Chondrocyte (in vitro differentiated cells): Measurements from ENCODE around the gene ZC3H15. TPM values are rescaled to one million over a fixed set of nuclear protein-coding genes. Genes with fewer than 3 reads are reported as not detected.

Source experiments
- DNase-seq: peaks from one replicate; pipeline ENCODE4 v3.0.0; 2021; ENCODE audit warnings: mixed read lengths, low spot score
- H3K27ac Mint-ChIP-seq: one replicate; pipeline ENCODE4 v1.8.0; 2021; ENCODE audit warnings: mild to moderate bottlenecking, moderate library complexity, mixed read lengths; ENCODE audit not compliant: unreplicated experiment
- H3K27me3 Mint-ChIP-seq: 2 replicates; pipeline ENCODE4 v1.8.0; 2021; ENCODE audit warnings: low read depth, mixed read lengths
- H3K36me3 Mint-ChIP-seq: 2 replicates; pipeline ENCODE4 v1.8.0; 2021; ENCODE audit warnings: low read depth, mixed read lengths
- H3K4me1 Mint-ChIP-seq: 2 replicates; pipeline ENCODE4 v1.8.0; 2021; ENCODE audit warnings: low read depth, mild to moderate bottlenecking, mixed read lengths
- H3K4me3 Mint-ChIP-seq: one replicate; pipeline ENCODE4 v1.8.0; 2021; ENCODE audit warnings: mild to moderate bottlenecking, moderate library complexity, mixed read lengths; ENCODE audit not compliant: unreplicated experiment
- H3K9me3 Mint-ChIP-seq: 2 replicates; pipeline ENCODE4 v1.8.0; 2021; ENCODE audit warnings: low read depth, mixed read lengths
- CTCF ChIP-seq: fragments of 200-600 bp; sonication (generic); IDR thresholded peaks from 2 replicates; pipeline ENCODE4 v1.5.0; 2021; ENCODE audit warnings: antibody characterized with exemption, mild to moderate bottlenecking, moderate library complexity
- total RNA-seq: library from RNA; stranded (reverse); gene quantifications from 3 replicates; pipeline ENCODE4 v1.2.1, GENCODE V29; 2021

ZC3H15 gene
- total RNA-seq, 1 donor from 2014 or later: 46.4 TPM

GRCh38 chr2:186531257-186531775, 45.3 kb downstream of the ZC3H15 start:
- Mint-ChIP-seq H3K27ac (no peak overlapping the region), H3K36me3 (peaks cover 9% of the 10 kb centered on the region), H3K4me1 (peaks cover 28% of the 10 kb centered on the region), H3K4me3 (no peak overlapping the region), H3K9me3 (peaks cover 12% of the 10 kb centered on the region), H3K27me3 (no peaks in the 10 kb centered on the region)
- TF ChIP-seq CTCF: no peak
- no peak for DNase-seq

GRCh38 chr2:186532891-186533290, 46.8 kb downstream of the ZC3H15 start:
- no peak for TF ChIP-seq CTCF
- H3K27ac Mint-ChIP-seq: peak overlapping the region; percentile 32
- peaks cover 3% of the 10 kb centered on the region for H3K9me3 Mint-ChIP-seq
- no peak overlapping the region for H3K4me3 Mint-ChIP-seq
- DNase-seq: no peak
- H3K27me3 Mint-ChIP-seq: no peaks in the 10 kb centered on the region
- no peaks in the 10 kb centered on the region for H3K36me3 Mint-ChIP-seq
- H3K4me1 Mint-ChIP-seq: peaks cover 28% of the 10 kb centered on the region

- H3K36me3 Mint-ChIP-seq: no peaks in the 10 kb centered on the region
- H3K4me1 Mint-ChIP-seq: peaks cover 28% of the 10 kb centered on the region
- no peaks in the 10 kb centered on the region for H3K27me3 Mint-ChIP-seq
- DNase-seq: no peak
- peaks cover 3% of the 10 kb centered on the region for H3K9me3 Mint-ChIP-seq
- H3K4me3 Mint-ChIP-seq: no peak overlapping the region
- no peak for TF ChIP-seq CTCF
- peak overlapping the region; percentile 2 for H3K27ac Mint-ChIP-seq
These were observed 47.7 kb downstream of the ZC3H15 start for GRCh38 chr2:186533717-186534116.

GRCh38 chr2:186534406-186534805, 48.3 kb downstream of the ZC3H15 start:
- Mint-ChIP-seq H3K27me3 (no peaks in the 10 kb centered on the region), H3K27ac (no peak overlapping the region), H3K36me3 (no peaks in the 10 kb centered on the region), H3K4me1 (peaks cover 28% of the 10 kb centered on the region), H3K4me3 (no peak overlapping the region), H3K9me3 (peaks cover 3% of the 10 kb centered on the region)
- DNase-seq: no peak
- TF ChIP-seq CTCF: no peak

GRCh38 chr2:186535861-186536260, 49.8 kb downstream of the ZC3H15 start:
- H3K4me3 Mint-ChIP-seq: no peak overlapping the region
- H3K27ac Mint-ChIP-seq: no peak overlapping the region
- H3K4me1 Mint-ChIP-seq: peaks cover 36% of the 10 kb centered on the region
- no peak for DNase-seq
- peaks cover 3% of the 10 kb centered on the region for H3K9me3 Mint-ChIP-seq
- no peak for TF ChIP-seq CTCF
- no peaks in the 10 kb centered on the region for H3K36me3 Mint-ChIP-seq
- H3K27me3 Mint-ChIP-seq: no peaks in the 10 kb centered on the region
